Hepatocyte (in vitro differentiated cells): ENCODE measurements around the gene DOCK1. TPM values are rescaled to one million over a fixed set of nuclear protein-coding genes. Genes with fewer than 3 reads are reported as not detected.

ENCODE experiments used
- DNase-seq: peaks from one replicate; pipeline ENCODE4 v3.0.0-alpha.2; 2016; ENCODE audit warnings: low spot score
- H2AFZ ChIP-seq: fragments of 200-600 bp; sonication (generic); 2 replicates; pipeline ENCODE4 v1.6.0; 2016; ENCODE audit warnings: antibody characterized with exemption, mild to moderate bottlenecking
- H3K27ac ChIP-seq: fragments of 200-600 bp; sonication (generic); 2 replicates; pipeline ENCODE4 v1.5.1; 2016; ENCODE audit warnings: mild to moderate bottlenecking
- H3K27me3 ChIP-seq: fragments of 200-600 bp; sonication (generic); 2 replicates; pipeline ENCODE4 v1.6.1; 2016
- H3K36me3 ChIP-seq: fragments of 200-600 bp; sonication (generic); replicated peaks from 2 replicates; pipeline ENCODE4 v1.5.1; 2016; ENCODE audit warnings: low read depth; ENCODE audit not compliant: insufficient read depth
- H3K4me1 ChIP-seq: fragments of 200-600 bp; sonication (generic); 2 replicates; pipeline ENCODE4 v1.5.1; 2016; ENCODE audit warnings: mild to moderate bottlenecking, moderate library complexity; ENCODE audit not compliant: insufficient read depth
- H3K4me2 ChIP-seq: fragments of 200-600 bp; sonication (generic); 2 replicates; pipeline ENCODE4 v1.6.0; 2016
- H3K4me3 ChIP-seq: fragments of 200-600 bp; sonication (generic); 2 replicates; pipeline ENCODE4 v1.5.1; 2016; ENCODE audit warnings: mild to moderate bottlenecking
- H3K79me2 ChIP-seq: fragments of 200-600 bp; sonication (generic); 2 replicates; pipeline ENCODE4 v1.6.0; 2017; ENCODE audit warnings: mild to moderate bottlenecking
- H3K9me2 ChIP-seq: fragments of 200-600 bp; sonication (generic); replicated peaks from 2 replicates; pipeline ENCODE4 v1.6.0; 2017; ENCODE audit warnings: mild to moderate bottlenecking; ENCODE audit not compliant: insufficient read depth
- H3K9me3 ChIP-seq: fragments of 200-600 bp; sonication (generic); 2 replicates; pipeline ENCODE4 v1.5.1; 2016; ENCODE audit warnings: low read depth, mild to moderate bottlenecking
- H4K20me1 ChIP-seq: fragments of 200-600 bp; sonication (generic); 2 replicates; pipeline ENCODE4 v1.6.0; 2016; ENCODE audit warnings: mild to moderate bottlenecking; ENCODE audit not compliant: insufficient read depth, poor library complexity, severe bottlenecking
- EZH2 ChIP-seq: fragments of 200-600 bp; sonication (generic); IDR thresholded peaks from 2 replicates; pipeline ENCODE4 v1.6.1; 2016; ENCODE audit warnings: antibody characterized with exemption, mild to moderate bottlenecking, borderline replicate concordance
- EZH2phosphoT487 ChIP-seq: fragments of 200-600 bp; sonication (generic); IDR thresholded peaks from one replicate; pipeline ENCODE4 v1.6.1; 2018; ENCODE audit warnings: antibody characterized with exemption, mild to moderate bottlenecking, low read depth, moderate library complexity; ENCODE audit not compliant: unreplicated experiment, severe bottlenecking
- WGBS: methylation state at CpG from one replicate; pipeline ENCODE4 v1.1.6; 2016; ENCODE audit warnings: low lambda C conversion rate; ENCODE audit errors: missing lambda C conversion rate; 5-methylcytosine and 5-hydroxymethylcytosine counted together
- polyA plus RNA-seq: library from polyadenylated mRNA; unstranded; fragments of >200 nt; fragmentation: Nextera tagmentation; extraction: Ambion mirVana; gene quantifications from 2 replicates; pipeline ENCODE4 v1.2.1, GENCODE V29; 2016
- total RNA-seq: library from RNA; depleted of rRNA; stranded (reverse); fragments of >200 nt; gene quantifications from 2 replicates; pipeline ENCODE4 v1.2.3, GENCODE V29; 2014
- TF ChIP-seq, protein P1 (sequence below): fragments of 200-600 bp; sonication (generic); IDR thresholded peaks from 2 replicates; pipeline ENCODE4 v1.5.1; 2016; ENCODE audit warnings: antibody characterized with exemption, mild to moderate bottlenecking; ENCODE audit not compliant: poor library complexity

The DOCK1 gene
- total and polyA plus RNA-seq, 2 experiments from 2014 or later: 16.0 to 55.5 TPM

DNA sequence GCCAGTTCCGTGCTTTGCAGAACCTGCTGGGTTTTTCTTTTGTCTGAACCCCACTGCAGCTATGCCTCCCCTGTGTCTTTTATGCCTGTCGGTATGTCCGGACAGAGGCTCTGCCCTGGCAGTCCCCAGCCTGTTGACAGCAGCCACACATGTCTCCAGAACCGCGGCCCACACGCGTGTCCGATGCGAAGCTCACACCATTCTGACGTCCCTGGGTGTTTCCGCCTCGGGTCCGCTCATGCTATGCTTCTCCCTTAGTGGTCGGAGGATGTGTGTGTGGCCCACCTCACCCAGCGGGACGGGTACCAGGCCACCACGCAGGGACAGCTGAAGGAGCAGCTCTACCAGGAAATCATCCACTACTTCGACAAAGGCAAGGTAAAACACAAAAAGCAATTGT is 479.3 kb downstream of the DOCK1 start:
- no peaks in the 10 kb centered on the region for H3K79me2 ChIP-seq
- H2AFZ ChIP-seq: no peak overlapping the region
- no peaks in the 10 kb centered on the region for H3K36me3 ChIP-seq
- H3K9me3 ChIP-seq: no peaks in the 10 kb centered on the region
- DNase-seq: no peak
- WGBS: 92% methylated on average over 18 of the region's 18 CpGs
- TF ChIP-seq, protein P1, sequence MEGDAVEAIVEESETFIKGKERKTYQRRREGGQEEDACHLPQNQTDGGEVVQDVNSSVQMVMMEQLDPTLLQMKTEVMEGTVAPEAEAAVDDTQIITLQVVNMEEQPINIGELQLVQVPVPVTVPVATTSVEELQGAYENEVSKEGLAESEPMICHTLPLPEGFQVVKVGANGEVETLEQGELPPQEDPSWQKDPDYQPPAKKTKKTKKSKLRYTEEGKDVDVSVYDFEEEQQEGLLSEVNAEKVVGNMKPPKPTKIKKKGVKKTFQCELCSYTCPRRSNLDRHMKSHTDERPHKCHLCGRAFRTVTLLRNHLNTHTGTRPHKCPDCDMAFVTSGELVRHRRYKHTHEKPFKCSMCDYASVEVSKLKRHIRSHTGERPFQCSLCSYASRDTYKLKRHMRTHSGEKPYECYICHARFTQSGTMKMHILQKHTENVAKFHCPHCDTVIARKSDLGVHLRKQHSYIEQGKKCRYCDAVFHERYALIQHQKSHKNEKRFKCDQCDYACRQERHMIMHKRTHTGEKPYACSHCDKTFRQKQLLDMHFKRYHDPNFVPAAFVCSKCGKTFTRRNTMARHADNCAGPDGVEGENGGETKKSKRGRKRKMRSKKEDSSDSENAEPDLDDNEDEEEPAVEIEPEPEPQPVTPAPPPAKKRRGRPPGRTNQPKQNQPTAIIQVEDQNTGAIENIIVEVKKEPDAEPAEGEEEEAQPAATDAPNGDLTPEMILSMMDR: no peak
- no peak for TF ChIP-seq EZH2
- TF ChIP-seq EZH2phosphoT487: no peak
- no peaks in the 10 kb centered on the region for H3K4me1 ChIP-seq
- no peaks in the 10 kb centered on the region for H4K20me1 ChIP-seq
- H3K9me2 ChIP-seq: no peaks in the 10 kb centered on the region
- no peak overlapping the region for H3K27ac ChIP-seq
- no peak overlapping the region for H3K4me2 ChIP-seq
- no peak overlapping the region for H3K4me3 ChIP-seq
- no peaks in the 10 kb centered on the region for H3K27me3 ChIP-seq

DNA sequence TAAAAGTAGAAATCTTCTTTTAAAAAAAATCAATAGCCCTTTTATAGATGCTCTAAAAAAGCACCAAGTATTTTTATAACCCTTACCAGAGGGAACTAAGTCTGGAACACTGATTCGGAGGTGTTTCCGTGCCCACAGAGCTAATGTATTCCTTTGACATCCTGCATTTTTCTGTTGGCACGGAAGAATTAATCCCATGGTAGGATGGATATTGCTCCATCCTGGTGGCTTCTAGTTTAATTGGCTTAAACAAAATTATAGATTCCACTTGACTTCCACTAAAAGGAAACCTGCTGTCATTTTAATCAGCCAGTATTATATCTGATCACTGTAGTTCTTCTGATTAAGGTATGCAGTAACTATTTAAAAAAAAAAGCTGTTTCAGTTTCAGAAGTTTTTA is 479.8 kb downstream of the DOCK1 start:
- no peaks in the 10 kb centered on the region for H3K79me2 ChIP-seq
- H3K27me3 ChIP-seq: no peaks in the 10 kb centered on the region
- no peaks in the 10 kb centered on the region for H3K4me1 ChIP-seq
- DNase-seq: no peak
- H3K27ac ChIP-seq: no peak overlapping the region
- H3K4me3 ChIP-seq: no peak overlapping the region
- no peaks in the 10 kb centered on the region for H3K9me3 ChIP-seq
- H3K4me2 ChIP-seq: no peak overlapping the region
- no peak overlapping the region for H2AFZ ChIP-seq
- no peaks in the 10 kb centered on the region for H3K36me3 ChIP-seq
- no peaks in the 10 kb centered on the region for H3K9me2 ChIP-seq
- no peaks in the 10 kb centered on the region for H4K20me1 ChIP-seq
- 90% methylated on average over 3 of the region's 3 CpGs for WGBS
- TF ChIP-seq, protein P1: no peak
- TF ChIP-seq EZH2phosphoT487 (no peak), EZH2 (no peak)

DNA sequence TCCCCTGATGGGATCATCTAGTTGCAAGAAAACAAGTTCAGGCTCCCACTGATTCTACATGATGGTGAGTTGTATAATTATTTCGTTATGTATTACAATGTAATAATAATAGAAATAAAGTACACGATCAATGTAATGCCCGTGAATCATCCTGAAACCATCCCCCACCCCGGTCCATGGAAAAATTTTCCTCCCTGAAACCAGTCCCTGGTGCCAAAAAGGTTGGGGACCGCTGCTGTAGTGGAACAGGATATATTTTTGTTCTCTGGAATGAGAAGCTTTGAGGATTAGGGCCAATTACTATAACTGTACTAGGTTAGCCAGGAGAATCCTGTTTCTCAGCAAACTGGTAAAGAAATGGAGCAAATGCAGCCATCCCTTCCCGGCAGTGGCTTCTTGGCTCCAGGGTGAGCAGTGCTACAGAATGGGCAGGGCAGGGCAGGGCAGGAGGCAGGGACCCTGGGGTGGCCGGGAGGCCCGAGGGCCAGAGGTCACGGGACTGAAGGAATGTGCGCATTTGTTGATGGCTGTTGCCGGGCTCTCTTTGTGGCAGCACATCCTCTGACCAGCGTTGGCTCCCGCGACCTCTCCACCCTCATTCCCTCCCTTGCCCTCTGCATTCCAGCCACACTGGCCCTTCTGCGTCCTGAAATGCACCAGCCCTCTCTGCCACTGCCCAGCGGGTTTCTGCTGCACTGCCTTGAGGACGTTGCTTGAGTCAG is 481.5 kb downstream of the DOCK1 start:
- WGBS: 93% methylated on average over 16 of the region's 17 CpGs
- H3K9me2 ChIP-seq: no peaks in the 10 kb centered on the region
- H3K27ac ChIP-seq: no peak overlapping the region
- no peaks in the 10 kb centered on the region for H4K20me1 ChIP-seq
- H3K27me3 ChIP-seq: no peaks in the 10 kb centered on the region
- H3K79me2 ChIP-seq: no peaks in the 10 kb centered on the region
- H3K9me3 ChIP-seq: no peaks in the 10 kb centered on the region
- no peak overlapping the region for H3K4me2 ChIP-seq
- no peaks in the 10 kb centered on the region for H3K4me1 ChIP-seq
- no peak overlapping the region for H3K4me3 ChIP-seq
- TF ChIP-seq, protein P1: no peak
- TF ChIP-seq EZH2: no peak
- TF ChIP-seq EZH2phosphoT487: no peak
- no peak for DNase-seq
- H3K36me3 ChIP-seq: no peaks in the 10 kb centered on the region
- no peak overlapping the region for H2AFZ ChIP-seq
